Measurements from ENCODE around the gene CRLF2. TPM values are rescaled to one million over a fixed set of nuclear protein-coding genes. Genes with fewer than 3 reads are reported as not detected.
"Not testable (repeated sequence)": the region's sequence is repeated elsewhere in the genome, so short reads cannot be mapped to it uniquely, and the experiment has no call there.

CRLF2 gene
- total RNA-seq, 2 experiments from 2014 or later, result 0.16 to 0.42 TPM

- H3K4me3 Mint-ChIP-seq, result no peak overlapping the region
- no peaks in the 10 kb centered on the region for H3K27me3 Mint-ChIP-seq
- Histone ChIP-seq H3K4me3 (ENCODE audit: low read length) (no peak overlapping the region), H3K27ac (ENCODE audit: low read depth in 1 of 2, low read length in 2 of 2) (no peak overlapping the region), H3K27me3 (ENCODE audit: control insufficient read depth in 1 of 2, insufficient read depth in 2 of 2, low read length in 2 of 2) (no peaks in the 10 kb centered on the region), H3K9me3 (ENCODE audit: control insufficient read depth in 1 of 2, insufficient read depth in 1 of 2, low read length in 2 of 2) (peaks cover 0 to 2% of the 10 kb centered on the region in 2 experiments), H3K4me1 (ENCODE audit: insufficient read depth, low read length) (peaks cover 18% of the 10 kb centered on the region), H3K36me3 (ENCODE audit: insufficient read depth, low read length) (no peaks in the 10 kb centered on the region)
- H3K27ac Mint-ChIP-seq, result no peak overlapping the region
- intact Hi-C loops (cut with DNase I, micrococcal nuclease), result loop anchor here in 1 of 2 experiments (10.0 kb wide), 1 partner anchor 355 kb away; the partner anchor contains the start of gene AKAP17A
- DNase-seq, result peak in 3 of 14 experiments; percentile 47 to 85 (median 77)
- H3K36me3 Mint-ChIP-seq (ENCODE audit: low read depth), result no peaks in the 10 kb centered on the region
- no peak for TF ChIP-seq CTCF (IDR thresholded peaks at IDR 0.05)
- peaks cover 13% of the 10 kb centered on the region for H3K4me1 Mint-ChIP-seq (ENCODE audit: low read depth)
- no peaks in the 10 kb centered on the region for H3K9me3 Mint-ChIP-seq
- POLR2A ChIA-PET, result no interaction called here
- CTCF ChIA-PET, result no interaction called here
- no peak for ATAC-seq (ENCODE audit: poor library complexity)
Measured at GRCh38 chrX:1239681-1240142, 27.3 kb upstream of the CRLF2 start.

- ATAC-seq (ENCODE audit: poor library complexity) (peak; percentile 88), DNase-seq (peak in 6 of 14 experiments; percentile 16 to 62 (median 42))
- Histone ChIP-seq H3K27me3 (ENCODE audit: control insufficient read depth in 1 of 2, insufficient read depth in 2 of 2, low read length in 2 of 2) (no peaks in the 10 kb centered on the region), H3K4me3 (ENCODE audit: low read length) (peak overlapping the region; percentile 16), H3K9me3 (ENCODE audit: control insufficient read depth in 1 of 2, insufficient read depth in 1 of 2, low read length in 2 of 2) (peaks cover 0 to 5% of the 10 kb centered on the region in 2 experiments), H3K36me3 (ENCODE audit: insufficient read depth, low read length) (no peaks in the 10 kb centered on the region), H3K27ac (ENCODE audit: low read depth in 1 of 2, low read length in 2 of 2) (no peak overlapping the region), H3K4me1 (ENCODE audit: insufficient read depth, low read length) (peaks cover 14% of the 10 kb centered on the region)
- H3K4me3 Mint-ChIP-seq, result peak overlapping the region; percentile 25
- no peaks in the 10 kb centered on the region for H3K27me3 Mint-ChIP-seq
- peaks cover 3% of the 10 kb centered on the region for H3K9me3 Mint-ChIP-seq
- intact Hi-C loops (cut with DNase I, micrococcal nuclease), result no loop called here
- ChIA-PET CTCF (no interaction called here), POLR2A (no interaction called here)
- peak overlapping the region; percentile 67 for H3K27ac Mint-ChIP-seq
- no peak for TF ChIP-seq CTCF (IDR thresholded peaks at IDR 0.05)
- no peaks in the 10 kb centered on the region for H3K36me3 Mint-ChIP-seq (ENCODE audit: low read depth)
- peaks cover 34% of the 10 kb centered on the region for H3K4me1 Mint-ChIP-seq (ENCODE audit: low read depth)
Measured at GRCh38 chrX:1231850-1232465, 19.5 kb upstream of the CRLF2 start.

- H3K36me3 Mint-ChIP-seq (ENCODE audit: low read depth); DNase-seq; H3K9me3 ChIP-seq (ENCODE audit: control insufficient read depth in 1 of 2, insufficient read depth in 1 of 2, low read length in 2 of 2); H3K4me3 ChIP-seq (ENCODE audit: low read length); H3K27ac ChIP-seq (ENCODE audit: low read depth in 1 of 2, low read length in 2 of 2); H3K27ac Mint-ChIP-seq; POLR2A ChIA-PET; H3K9me3 Mint-ChIP-seq; H3K36me3 ChIP-seq (ENCODE audit: insufficient read depth, low read length); H3K27me3 Mint-ChIP-seq; CTCF ChIA-PET; H3K4me3 Mint-ChIP-seq; H3K27me3 ChIP-seq (ENCODE audit: control insufficient read depth in 1 of 2, insufficient read depth in 2 of 2, low read length in 2 of 2); intact Hi-C loops (cut with DNase I, micrococcal nuclease); ATAC-seq (ENCODE audit: poor library complexity): not testable (repeated sequence)
- H3K4me1 ChIP-seq (ENCODE audit: insufficient read depth, low read length), result peaks cover 17% of the 10 kb centered on the region
- peaks cover 36% of the 10 kb centered on the region for H3K4me1 Mint-ChIP-seq (ENCODE audit: low read depth)
Measured at GRCh38 chrX:1228101-1228500, 15.7 kb upstream of the CRLF2 start.

GRCh38 chrX:1226249-1226648, 13.8 kb upstream of the CRLF2 start:
- Histone ChIP-seq H3K4me3 (ENCODE audit: low read length) (no peak overlapping the region), H3K27ac (ENCODE audit: low read depth in 1 of 2, low read length in 2 of 2) (no peak overlapping the region), H3K36me3 (ENCODE audit: insufficient read depth, low read length) (no peaks in the 10 kb centered on the region), H3K9me3 (ENCODE audit: control insufficient read depth in 1 of 2, insufficient read depth in 1 of 2, low read length in 2 of 2) (peaks cover 10% of the 10 kb centered on the region in 2 experiments), H3K27me3 (ENCODE audit: control insufficient read depth in 1 of 2, insufficient read depth in 2 of 2, low read length in 2 of 2) (no peaks in the 10 kb centered on the region), H3K4me1 (ENCODE audit: insufficient read depth, low read length) (peaks cover 3% of the 10 kb centered on the region)
- Mint-ChIP-seq H3K4me3 (no peak overlapping the region), H3K27ac (no peak overlapping the region), H3K36me3 (ENCODE audit: low read depth) (no peaks in the 10 kb centered on the region), H3K9me3 (peaks cover 10% of the 10 kb centered on the region), H3K4me1 (ENCODE audit: low read depth) (peaks cover 21% of the 10 kb centered on the region), H3K27me3 (no peaks in the 10 kb centered on the region)
- no peak for ATAC-seq (ENCODE audit: poor library complexity)
- intact Hi-C loops (cut with DNase I, micrococcal nuclease), result no loop called here
- ChIA-PET CTCF (no interaction called here), POLR2A (no interaction called here)
- DNase-seq, result no peak
- no peak for TF ChIP-seq CTCF (IDR thresholded peaks at IDR 0.05)
